Activated gamma-delta T cell (primary cell): ENCODE data around the gene MX1.

ENCODE experiments used
- DNase-seq: peaks from one replicate; lab custom pipeline; 2025; lab: John Stamatoyannopoulos, UW
- total RNA-seq, 2 donors: gene quantifications; one replicate each; lab custom pipeline; 2026; lab: John Stamatoyannopoulos, UW

Gene MX1
- 90.3 to 126 reads per million in 2 donors for total RNA-seq

GRCh38 chr21:41425954-41426675, at the start of gene MX1:
Gene MX1, plus strand, starts transcription at chr21:41426239. Its CDS starts 5,832 bp downstream, at chr21:41432071.
- DNase-seq, result peak; percentile 64

- DNase-seq, result no peak
Observed at GRCh38 chr21:41377715-41378114, 48.3 kb upstream of the MX1 start.

- DNase-seq, result no peak
Observed at GRCh38 chr21:41378849-41379248, 47.2 kb upstream of the MX1 start.

- no peak for DNase-seq
Observed at GRCh38 chr21:41379901-41380300, 46.1 kb upstream of the MX1 start.

- no peak for DNase-seq
Observed at GRCh38 chr21:41381731-41382130, 44.3 kb upstream of the MX1 start.

GRCh38 chr21:41387042-41387819, 38.8 kb upstream of the MX1 start:
- no peak for DNase-seq

- no peak for DNase-seq
Observed at GRCh38 chr21:41387824-41388223, 38.2 kb upstream of the MX1 start.

- DNase-seq, result no peak
Observed at GRCh38 chr21:41388259-41388658, 37.8 kb upstream of the MX1 start.

- no peak for DNase-seq
Observed at GRCh38 chr21:41390043-41390639, 35.9 kb upstream of the MX1 start.

- no peak for DNase-seq
Observed at GRCh38 chr21:41393876-41394465, 32.1 kb upstream of the MX1 start.

GRCh38 chr21:41396558-41397075, 29.4 kb upstream of the MX1 start:
- DNase-seq, result no peak

GRCh38 chr21:41397471-41397891, 28.6 kb upstream of the MX1 start:
- DNase-seq, result no peak

GRCh38 chr21:41398251-41398650, 27.8 kb upstream of the MX1 start:
- DNase-seq, result no peak

- no peak for DNase-seq
Observed at GRCh38 chr21:41398831-41399230, 27.2 kb upstream of the MX1 start.

GRCh38 chr21:41399246-41399800, 26.7 kb upstream of the MX1 start:
- DNase-seq, result no peak

GRCh38 chr21:41402231-41402630, 23.8 kb upstream of the MX1 start:
- DNase-seq, result no peak

- no peak for DNase-seq
Observed at GRCh38 chr21:41402796-41403195, 23.2 kb upstream of the MX1 start.

GRCh38 chr21:41403331-41403730, 22.7 kb upstream of the MX1 start:
- no peak for DNase-seq

GRCh38 chr21:41403966-41404365, 22.1 kb upstream of the MX1 start:
- DNase-seq, result no peak

GRCh38 chr21:41405321-41405720, 20.7 kb upstream of the MX1 start:
- DNase-seq, result no peak

- no peak for DNase-seq
Observed at GRCh38 chr21:41406340-41406739, 19.7 kb upstream of the MX1 start.
